ENCODE data around the gene TEP1. TPM values are rescaled to one million over a fixed set of nuclear protein-coding genes. Genes with fewer than 3 reads are reported as not detected.

The TEP1 gene
- total and polyA plus RNA-seq, 2 of the 13 experiments (the other 11 are each of a cell fraction or from before 2014, with no cell fraction given), result 11.0 to 12.8 TPM

DNA sequence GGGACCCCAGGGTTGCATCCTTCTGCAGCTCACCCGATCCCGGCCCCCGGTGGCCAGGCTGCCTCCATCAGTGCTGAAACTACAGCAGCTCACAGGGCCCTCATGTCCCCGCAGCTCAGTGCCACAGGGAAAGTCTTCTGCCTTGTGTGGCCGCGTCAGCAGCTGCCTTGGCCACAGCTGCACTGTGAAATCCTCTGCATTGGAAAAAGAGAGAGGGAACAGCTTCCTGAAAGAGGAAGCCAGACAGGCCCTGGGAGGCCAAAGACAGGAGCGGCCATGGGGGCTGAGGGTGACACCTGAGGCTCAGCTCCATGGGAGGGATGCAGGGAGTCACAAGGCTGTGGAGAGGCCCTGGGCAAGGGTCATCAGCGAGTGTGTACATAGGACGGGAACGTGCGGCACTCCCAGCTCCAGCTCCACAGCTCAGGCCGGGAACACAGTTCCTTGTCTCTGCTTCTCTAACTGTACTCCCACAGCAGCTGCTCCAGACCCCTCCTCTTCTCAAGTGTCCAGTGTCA lies 37.2 kb downstream of the TEP1 start (continued):
- TF ChIP-seq, protein P1, sequence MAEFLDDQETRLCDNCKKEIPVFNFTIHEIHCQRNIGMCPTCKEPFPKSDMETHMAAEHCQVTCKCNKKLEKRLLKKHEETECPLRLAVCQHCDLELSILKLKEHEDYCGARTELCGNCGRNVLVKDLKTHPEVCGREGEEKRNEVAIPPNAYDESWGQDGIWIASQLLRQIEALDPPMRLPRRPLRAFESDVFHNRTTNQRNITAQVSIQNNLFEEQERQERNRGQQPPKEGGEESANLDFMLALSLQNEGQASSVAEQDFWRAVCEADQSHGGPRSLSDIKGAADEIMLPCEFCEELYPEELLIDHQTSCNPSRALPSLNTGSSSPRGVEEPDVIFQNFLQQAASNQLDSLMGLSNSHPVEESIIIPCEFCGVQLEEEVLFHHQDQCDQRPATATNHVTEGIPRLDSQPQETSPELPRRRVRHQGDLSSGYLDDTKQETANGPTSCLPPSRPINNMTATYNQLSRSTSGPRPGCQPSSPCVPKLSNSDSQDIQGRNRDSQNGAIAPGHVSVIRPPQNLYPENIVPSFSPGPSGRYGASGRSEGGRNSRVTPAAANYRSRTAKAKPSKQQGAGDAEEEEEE (CRISPR knock-in tag; IDR thresholded peaks at IDR 0.05; ENCODE audit: borderline replicate concordance), result peak; percentile 49; the same call in 1 of the 2 replicates
- TF ChIP-seq LCORL (IDR thresholded peaks at IDR 0.05), result no peak
- TF ChIP-seq LCORL (CRISPR knock-in tag; IDR thresholded peaks at IDR 0.05), result peak; percentile 53; the same call in 1 of the 2 replicates
- TF ChIP-seq, protein P2, sequence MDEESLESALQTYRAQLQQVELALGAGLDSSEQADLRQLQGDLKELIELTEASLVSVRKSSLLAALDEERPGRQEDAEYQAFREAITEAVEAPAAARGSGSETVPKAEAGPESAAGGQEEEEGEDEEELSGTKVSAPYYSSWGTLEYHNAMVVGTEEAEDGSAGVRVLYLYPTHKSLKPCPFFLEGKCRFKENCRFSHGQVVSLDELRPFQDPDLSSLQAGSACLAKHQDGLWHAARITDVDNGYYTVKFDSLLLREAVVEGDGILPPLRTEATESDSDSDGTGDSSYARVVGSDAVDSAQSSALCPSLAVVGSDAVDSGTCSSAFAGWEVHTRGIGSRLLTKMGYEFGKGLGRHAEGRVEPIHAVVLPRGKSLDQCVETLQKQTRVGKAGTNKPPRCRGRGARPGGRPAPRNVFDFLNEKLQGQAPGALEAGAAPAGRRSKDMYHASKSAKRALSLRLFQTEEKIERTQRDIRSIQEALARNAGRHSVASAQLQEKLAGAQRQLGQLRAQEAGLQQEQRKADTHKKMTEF (CRISPR knock-in tag; IDR thresholded peaks at IDR 0.05), result peak; percentile 34; the same call in 1 of the 2 replicates
- TF ChIP-seq GATAD1 (CRISPR knock-in tag; IDR thresholded peaks at IDR 0.05), result 0 out of 2 replicates have a peak, but pooled peaks have one; percentile 42
- peak; percentile 71; the same call in 1 of the 2 replicates for TF ChIP-seq ZNF891 (CRISPR knock-in tag; IDR thresholded peaks at IDR 0.05)
- 0 out of 2 replicates have a peak, but pooled peaks have one; percentile 28 for TF ChIP-seq POLR2AphosphoS5 (IDR thresholded peaks at IDR 0.05; ENCODE audit: low read depth, low read length)
- peak; percentile 60 for TF ChIP-seq NRL (CRISPR knock-in tag; IDR thresholded peaks at IDR 0.05; ENCODE audit: borderline replicate concordance)
- peak; percentile 76 for TF ChIP-seq ZNF547 (CRISPR knock-in tag; IDR thresholded peaks at IDR 0.05)
- peak; percentile 59 for TF ChIP-seq TBX2 (CRISPR knock-in tag; IDR thresholded peaks at IDR 0.05; ENCODE audit: borderline replicate concordance)
- TF ChIP-seq, protein P3, sequence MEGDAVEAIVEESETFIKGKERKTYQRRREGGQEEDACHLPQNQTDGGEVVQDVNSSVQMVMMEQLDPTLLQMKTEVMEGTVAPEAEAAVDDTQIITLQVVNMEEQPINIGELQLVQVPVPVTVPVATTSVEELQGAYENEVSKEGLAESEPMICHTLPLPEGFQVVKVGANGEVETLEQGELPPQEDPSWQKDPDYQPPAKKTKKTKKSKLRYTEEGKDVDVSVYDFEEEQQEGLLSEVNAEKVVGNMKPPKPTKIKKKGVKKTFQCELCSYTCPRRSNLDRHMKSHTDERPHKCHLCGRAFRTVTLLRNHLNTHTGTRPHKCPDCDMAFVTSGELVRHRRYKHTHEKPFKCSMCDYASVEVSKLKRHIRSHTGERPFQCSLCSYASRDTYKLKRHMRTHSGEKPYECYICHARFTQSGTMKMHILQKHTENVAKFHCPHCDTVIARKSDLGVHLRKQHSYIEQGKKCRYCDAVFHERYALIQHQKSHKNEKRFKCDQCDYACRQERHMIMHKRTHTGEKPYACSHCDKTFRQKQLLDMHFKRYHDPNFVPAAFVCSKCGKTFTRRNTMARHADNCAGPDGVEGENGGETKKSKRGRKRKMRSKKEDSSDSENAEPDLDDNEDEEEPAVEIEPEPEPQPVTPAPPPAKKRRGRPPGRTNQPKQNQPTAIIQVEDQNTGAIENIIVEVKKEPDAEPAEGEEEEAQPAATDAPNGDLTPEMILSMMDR (CRISPR knock-in tag; IDR thresholded peaks at IDR 0.05), result no peak
- peak; percentile 81 for TF ChIP-seq IKZF4 (CRISPR knock-in tag; IDR thresholded peaks at IDR 0.05; ENCODE audit: borderline replicate concordance, low read depth, not compliant biosample characterization)
- peak; percentile 86 for TF ChIP-seq FOXA3 (CRISPR knock-in tag; IDR thresholded peaks at IDR 0.05)
- no peak for TF ChIP-seq ZNF33A (CRISPR knock-in tag; IDR thresholded peaks at IDR 0.05; ENCODE audit: borderline replicate concordance)
- TF ChIP-seq YEATS2 (CRISPR knock-in tag; IDR thresholded peaks at IDR 0.05; ENCODE audit: borderline replicate concordance), result peak; percentile 45; the same call in 1 of the 2 replicates
- TF ChIP-seq GFI1 (CRISPR knock-in tag; IDR thresholded peaks at IDR 0.05; ENCODE audit: borderline replicate concordance), result no peak
- peak; percentile 67; the same call in 1 of the 2 replicates for TF ChIP-seq ZFY (CRISPR knock-in tag; IDR thresholded peaks at IDR 0.05)
- TF ChIP-seq, protein P4, sequence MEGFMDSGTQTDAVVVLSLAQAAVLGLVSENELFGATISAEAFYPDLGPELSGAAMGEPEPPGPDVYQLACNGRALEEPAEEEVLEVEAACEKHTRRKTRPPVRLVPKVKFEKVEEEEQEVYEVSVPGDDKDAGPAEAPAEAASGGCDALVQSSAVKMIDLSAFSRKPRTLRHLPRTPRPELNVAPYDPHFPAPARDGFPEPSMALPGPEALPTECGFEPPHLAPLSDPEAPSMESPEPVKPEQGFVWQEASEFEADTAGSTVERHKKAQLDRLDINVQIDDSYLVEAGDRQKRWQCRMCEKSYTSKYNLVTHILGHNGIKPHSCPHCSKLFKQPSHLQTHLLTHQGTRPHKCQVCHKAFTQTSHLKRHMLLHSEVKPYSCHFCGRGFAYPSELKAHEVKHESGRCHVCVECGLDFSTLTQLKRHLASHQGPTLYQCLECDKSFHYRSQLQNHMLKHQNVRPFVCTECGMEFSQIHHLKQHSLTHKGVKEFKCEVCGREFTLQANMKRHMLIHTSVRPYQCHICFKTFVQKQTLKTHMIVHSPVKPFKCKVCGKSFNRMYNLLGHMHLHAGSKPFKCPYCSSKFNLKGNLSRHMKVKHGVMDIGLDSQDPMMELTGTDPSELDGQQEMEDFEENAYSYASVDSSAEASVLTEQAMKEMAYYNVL (CRISPR knock-in tag; IDR thresholded peaks at IDR 0.05; ENCODE audit: borderline replicate concordance), result no peak
- TF ChIP-seq SRY (CRISPR knock-in tag; IDR thresholded peaks at IDR 0.05), result 0 out of 2 replicates have a peak, but pooled peaks have one; percentile 26
- no peak for TF ChIP-seq NFIB (CRISPR knock-in tag; IDR thresholded peaks at IDR 0.05; ENCODE audit: borderline replicate concordance)
